ENCODE results near the gene LRRC51. TPM values are rescaled to one million over a fixed set of nuclear protein-coding genes. Genes with fewer than 3 reads are reported as not detected.

The LRRC51 gene
- total and polyA plus RNA-seq, 2 of the 4 experiments (the other 2 are of a cell fraction) = 5.3 to 5.6 TPM

- intact Hi-C loops (cut with micrococcal nuclease) = loop anchor here (1.0 to 5.0 kb wide), 3 partner anchors 79 to 331 kb away; partner anchors contain the start of gene CLPB
- ATAC-seq (ENCODE audit: low read depth) = no peak
Measured at GRCh38 chr11:72103754-72104167, 23.1 kb downstream of the LRRC51 start.

More at GRCh38 chr11:72103754-72104167, 23.1 kb downstream of the LRRC51 start:
- Histone ChIP-seq H2BK15ac (ENCODE audit: low read depth, low read length) (peak overlapping the region; percentile 37; the same call in 1 of the 3 replicates), H2BK120ac (ENCODE audit: low read depth, low read length) (peak overlapping the region; percentile 74), H2AK5ac (ENCODE audit: low read depth, low read length) (peak overlapping the region; percentile 96), H2AFZ (replicated peaks; ENCODE audit: low read length, poor library complexity) (peak overlapping the region; percentile 95), H3K9ac (ENCODE audit: low read depth, low read length) (peak overlapping the region; percentile 17; the same call in 1 of the 2 replicates), H3K4me1 (ENCODE audit: control insufficient read depth, insufficient read depth, low read length) (peaks cover 10% of the 10 kb centered on the region), H3K27me3 (ENCODE audit: control insufficient read depth, insufficient read depth, low read length) (no peaks in the 10 kb centered on the region), H3K4me2 (ENCODE audit: low read depth, low read length) (peak overlapping the region; percentile 63), H3K9me3 (ENCODE audit: control insufficient read depth, insufficient read depth, low read length) (no peaks in the 10 kb centered on the region), H3K23ac (ENCODE audit: low read depth, low read length) (peak overlapping the region; percentile 65; the same call in 1 of the 2 replicates), H3K79me1 (ENCODE audit: low read depth in 1 of 2, low read length in 2 of 2) (peaks cover 34 to 50% of the 10 kb centered on the region in 2 experiments), H3K9me1 (ENCODE audit: insufficient read depth, low read length) (peaks cover 39% of the 10 kb centered on the region), H3K4ac (ENCODE audit: low read depth, low read length) (peak overlapping the region; percentile 98), H3K36me3 (ENCODE audit: control insufficient read depth, insufficient read depth, low read length) (peaks cover 14% of the 10 kb centered on the region), H4K20me1 (ENCODE audit: insufficient read depth, low read length) (no peaks in the 10 kb centered on the region; the same call in 1 of the 2 replicates), H3K27ac (ENCODE audit: insufficient read depth, low read length) (peak overlapping the region; percentile 59), H3K56ac (ENCODE audit: extremely low read depth, insufficient read depth, low read length) (peak overlapping the region; percentile 45), H4K8ac (ENCODE audit: low read depth in 2 of 2, low read length in 2 of 2) (peak overlapping the region; percentile 77 to 100), H2BK20ac (ENCODE audit: low read depth, low read length) (peak overlapping the region; percentile 36; the same call in 1 of the 2 replicates), H3K4me3 (ENCODE audit: insufficient read depth, low read depth, low read length) (peak overlapping the region; percentile 26), H3K14ac (replicated peaks; ENCODE audit: low read depth, low read length) (peak overlapping the region; percentile 99), H3K18ac (ENCODE audit: low read depth, low read length) (peak overlapping the region; percentile 14; the same call in 1 of the 2 replicates), H4K91ac (ENCODE audit: insufficient read depth, low read depth, low read length) (peak overlapping the region; percentile 83), H2BK5ac (ENCODE audit: low read depth, low read length, poor library complexity, severe bottlenecking) (peak overlapping the region; percentile 75), H4K5ac (ENCODE audit: low read depth, low read length) (peak overlapping the region; percentile 94), H2AK9ac (replicated peaks; ENCODE audit: low read depth, low read length, poor library complexity) (peak overlapping the region; percentile 99)
- POLR2A ChIA-PET (ENCODE audit: unreplicated experiment) = no interaction called here
- no TSS peak for BruUV-seq (replicated peaks)
- dilution Hi-C loops (cut with HindIII; ENCODE audit: low sequenced_read_pairs, unreplicated experiment) (no loop called here), in situ Hi-C loops (cut with MboI; ENCODE audit: low sequenced_read_pairs) (no loop called here)
- TF ChIP-seq MXI1 (IDR thresholded peaks at IDR 0.05; ENCODE audit: borderline replicate concordance, low read depth, low read length) (no peak), RCOR1 (IDR thresholded peaks at IDR 0.05; ENCODE audit: insufficient replicate concordance, low read length) (no peak), ELK1 (IDR thresholded peaks at IDR 0.05; ENCODE audit: borderline replicate concordance, low read depth, low read length) (no peak), SMC3 (IDR thresholded peaks at IDR 0.05; ENCODE audit: low read depth, low read length) (no peak), RAD21 (IDR thresholded peaks at IDR 0.05; ENCODE audit: low read length) (no peak), CEBPB (IDR thresholded peaks at IDR 0.05; ENCODE audit: low read depth, low read length) (no peak), MAZ (IDR thresholded peaks at IDR 0.05; ENCODE audit: borderline replicate concordance, low read depth, low read length) (no peak), NFE2L2 (IDR thresholded peaks at IDR 0.05; ENCODE audit: low read depth, low read length) (no peak), BHLHE40 (IDR thresholded peaks at IDR 0.05; ENCODE audit: low read depth, low read length) (no peak), USF2 (IDR thresholded peaks at IDR 0.05; ENCODE audit: low read depth, low read length) (no peak), MAFK (IDR thresholded peaks at IDR 0.05; ENCODE audit: low read depth, low read length) (no peak)
- WGBS, 2 experiments (ENCODE audit: extremely low coverage in 2 of 2, insufficient read length in 1 of 2) = 70% methylated on average over 2 of the region's 11 CpGs; no CpG with 5 or more reads in 1 of the 2 experiments
- no peak for DNase-seq
- CTCF ChIA-PET = interaction anchor here (0.6 kb wide), 1 partner anchor 70 kb away, joined by 3 read pairs; no protein-coding TSS in a partner anchor
